CD14-positive monocyte (primary cell): ENCODE measurements around the gene BBLN. TPM values are rescaled to one million over a fixed set of nuclear protein-coding genes. Genes with fewer than 3 reads are reported as not detected.

Experiments used
- DNase-seq, 3 donors: peaks; one replicate each; pipeline ENCODE4 v3.0.0-alpha.2; 2011 to 2022
- H2AFZ ChIP-seq: 2 replicates; pipeline ENCODE4 v1.6.0; 2012; ENCODE audit warnings: mild to moderate bottlenecking, low read depth, low read length, inconsistent platforms; ENCODE audit not compliant: insufficient read depth, poor library complexity, severe bottlenecking
- H3K27ac ChIP-seq, 2 donors: 1 replicate in 1 of 2; 2 replicates in 1 of 2; pipeline ENCODE4 v1.5.1; 2012 to 2013; ENCODE audit warnings: low read length in 2 of 2, control low read depth in 1 of 2, inconsistent platforms in 1 of 2, low read depth in 1 of 2, mild to moderate bottlenecking in 1 of 2
- H3K27me3 ChIP-seq, 2 donors: one replicate each; pipeline versions ENCODE4 v1.6.0 to v1.6.1; 2011 to 2013; ENCODE audit warnings: low read length in 2 of 2; ENCODE audit not compliant: control insufficient read depth in 2 of 2, insufficient read depth in 2 of 2
- H3K36me3 ChIP-seq, 2 donors: replicated peaks in 1 of 2; 1 replicate in 1 of 2; 2 replicates in 1 of 2; pipeline versions ENCODE4 v1.5.1 to v1.6.1; 2012 to 2013; ENCODE audit warnings: low read length in 2 of 2, control low read depth in 1 of 2, inconsistent platforms in 1 of 2, mild to moderate bottlenecking in 1 of 2; ENCODE audit not compliant: insufficient read depth in 2 of 2, control insufficient read depth in 1 of 2
- H3K4me1 ChIP-seq, 2 donors: 1 replicate in 1 of 2; 2 replicates in 1 of 2; pipeline versions ENCODE4 v1.5.1 to v1.6.1; 2012 to 2013; ENCODE audit warnings: low read length in 2 of 2, control low read depth in 1 of 2, inconsistent platforms in 1 of 2, mild to moderate bottlenecking in 1 of 2, moderate library complexity in 1 of 2; ENCODE audit not compliant: insufficient read depth in 2 of 2, control insufficient read depth in 1 of 2
- H3K4me2 ChIP-seq: replicated peaks from 2 replicates; pipeline ENCODE3; 2012; ENCODE audit warnings: low read length, moderate library complexity, mild to moderate bottlenecking; ENCODE audit not compliant: poor library complexity, severe bottlenecking; ENCODE audit errors: extremely low read depth
- H3K4me3 ChIP-seq, 3 experiments: fragments of 200-600 bp in 1 of 3; sonication (generic) in 1 of 3; replicated peaks in 1 of 3; 1 replicate in 2 of 3; 2 replicates in 1 of 3; pipeline ENCODE4 v1.5.1; 2011 to 2013; ENCODE audit warnings: low read length in 3 of 3, mild to moderate bottlenecking in 3 of 3, control low read depth in 2 of 3, low read depth in 2 of 3, inconsistent platforms in 1 of 3, moderate library complexity in 1 of 3
- H3K79me2 ChIP-seq: 2 replicates; pipeline ENCODE4 v1.6.0; 2012; ENCODE audit warnings: mild to moderate bottlenecking, control low read depth, inconsistent platforms, low read length, moderate library complexity; ENCODE audit not compliant: insufficient read depth
- H3K9ac ChIP-seq: 2 replicates; pipeline ENCODE4 v1.6.0; 2017; ENCODE audit warnings: low read length, mild to moderate bottlenecking; ENCODE audit not compliant: insufficient read depth, poor library complexity, severe bottlenecking
- H3K9me3 ChIP-seq, 2 donors: replicated peaks in 1 of 2; 1 replicate in 1 of 2; 2 replicates in 1 of 2; pipeline versions ENCODE4 v1.5.1 to v1.6.1; 2012 to 2013; ENCODE audit warnings: low read length in 2 of 2, control low read depth in 1 of 2; ENCODE audit not compliant: control insufficient read depth in 1 of 2, insufficient read depth in 1 of 2
- H4K20me1 ChIP-seq: 2 replicates; pipeline ENCODE4 v1.6.0; 2012; ENCODE audit warnings: mild to moderate bottlenecking, low read length, control low read depth, moderate library complexity; ENCODE audit not compliant: insufficient read depth
- H3K27ac Mint-ChIP-seq, 7 donors: one replicate each; pipeline ENCODE4 v1.8.0; 2020; ENCODE audit warnings: mild to moderate bottlenecking in 7 of 7, mixed read lengths in 7 of 7, moderate library complexity in 6 of 7, inconsistent platforms in 2 of 7
- H3K27me3 Mint-ChIP-seq, 3 donors: one replicate each; pipeline ENCODE4 v1.8.0; 2021 to 2022; ENCODE audit warnings: low read depth in 3 of 3, mild to moderate bottlenecking in 3 of 3, mixed read lengths in 3 of 3, moderate library complexity in 3 of 3, inconsistent platforms in 1 of 3
- H3K36me3 Mint-ChIP-seq, 2 donors: one replicate each; pipeline ENCODE4 v1.8.0; 2020; ENCODE audit warnings: mixed read lengths in 2 of 2, inconsistent platforms in 1 of 2, mild to moderate bottlenecking in 1 of 2
- H3K4me1 Mint-ChIP-seq: one replicate; pipeline ENCODE4 v1.8.0; 2020; ENCODE audit warnings: mild to moderate bottlenecking, mixed read lengths
- H3K4me3 Mint-ChIP-seq, 2 donors: one replicate each; pipeline ENCODE4 v1.8.0; 2020; ENCODE audit warnings: mild to moderate bottlenecking in 2 of 2, mixed read lengths in 2 of 2, moderate library complexity in 1 of 2
- H3K9me3 Mint-ChIP-seq, 7 donors: one replicate each; pipeline ENCODE4 v1.8.0; 2020 to 2022; ENCODE audit warnings: mixed read lengths in 7 of 7, mild to moderate bottlenecking in 6 of 7, moderate library complexity in 6 of 7, inconsistent platforms in 2 of 7
- WGBS: methylation state at CpG from one replicate; pipeline ENCODE4 v1.1.5; 2013; ENCODE audit warnings: missing lambda C conversion rate; ENCODE audit not compliant: insufficient coverage; 5-methylcytosine and 5-hydroxymethylcytosine counted together
- intact Hi-C, 2 donors: fragments of 100-400 bp; cut with micrococcal nuclease; formaldehyde crosslinking; loops; one replicate each; pipeline versions ENCODE4 v1.15.0 to v1.15.1; 2023
- polyA plus RNA-seq, 3 donors: library from polyadenylated mRNA; depleted of rRNA in 1 of 3; unstranded in 2 of 3; stranded (reverse) in 1 of 3; fragments of 300-500 nt in 2 of 3; fragments of >200 nt in 1 of 3; fragmentation: Illumina TruSeq in 2 of 3; gene quantifications; 1 replicate in 2 of 3; 2 replicates in 1 of 3; pipeline ENCODE4 v1.2.3, GENCODE V29; 2012 to 2021
- TF ChIP-seq, protein P1 (sequence below): fragments of 200-600 bp; IDR thresholded peaks from one replicate; pipeline ENCODE4 v1.8.0; 2022; ENCODE audit warnings: antibody characterized with exemption, mild to moderate bottlenecking

BBLN gene
- polyA plus RNA-seq, 3 donors, result 51.5 to 74.8 (median 54.5) TPM

DNA sequence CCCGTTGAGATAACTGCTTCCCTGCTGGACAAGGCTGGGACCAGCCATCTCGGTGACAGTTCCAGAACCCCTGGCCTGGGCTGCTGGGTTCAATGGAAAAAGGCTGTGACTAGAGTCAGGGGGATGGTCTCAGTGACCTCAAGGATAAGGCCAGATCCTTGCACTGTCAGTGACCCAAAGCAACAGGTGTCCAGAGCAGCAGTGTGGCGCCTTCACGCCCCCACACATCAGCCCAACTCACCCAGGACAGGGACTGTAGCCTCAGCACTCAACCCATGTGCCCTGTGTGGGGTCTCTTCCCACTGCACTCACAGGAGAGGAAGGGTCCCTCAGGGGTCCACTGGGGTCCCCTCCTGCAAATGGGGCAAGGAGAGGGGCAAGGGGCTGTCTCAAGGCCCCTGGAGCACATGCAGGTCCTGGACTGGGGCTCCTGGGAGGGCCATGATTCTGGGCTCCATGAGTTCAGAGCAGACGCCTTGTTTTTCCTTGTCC is 11.5 kb upstream of the BBLN start:
- no peaks in the 10 kb centered on the region for H3K9me3 ChIP-seq
- peaks cover 6 to 7% of the 10 kb centered on the region in 2 donors for H3K4me1 ChIP-seq
- no peak overlapping the region for H2AFZ ChIP-seq
- Mint-ChIP-seq H3K36me3 (no peaks in the 10 kb centered on the region), H3K4me1 (peaks cover 6% of the 10 kb centered on the region), H3K27me3 (peaks cover 0 to 12% (median 3%) of the 10 kb centered on the region in 3 donors), H3K27ac (no peak overlapping the region), H3K4me3 (no peak overlapping the region), H3K9me3 (no peaks in the 10 kb centered on the region)
- H3K4me2 ChIP-seq, result no peak overlapping the region
- H4K20me1 ChIP-seq, result no peaks in the 10 kb centered on the region
- intact Hi-C loops, result no loop called here
- no peaks in the 10 kb centered on the region for H3K79me2 ChIP-seq
- H3K4me3 ChIP-seq, result no peak overlapping the region
- no peaks in the 10 kb centered on the region for H3K27me3 ChIP-seq
- no peak overlapping the region for H3K9ac ChIP-seq
- DNase-seq, result no peak
- H3K36me3 ChIP-seq, result no peaks in the 10 kb centered on the region
- TF ChIP-seq, protein P1, sequence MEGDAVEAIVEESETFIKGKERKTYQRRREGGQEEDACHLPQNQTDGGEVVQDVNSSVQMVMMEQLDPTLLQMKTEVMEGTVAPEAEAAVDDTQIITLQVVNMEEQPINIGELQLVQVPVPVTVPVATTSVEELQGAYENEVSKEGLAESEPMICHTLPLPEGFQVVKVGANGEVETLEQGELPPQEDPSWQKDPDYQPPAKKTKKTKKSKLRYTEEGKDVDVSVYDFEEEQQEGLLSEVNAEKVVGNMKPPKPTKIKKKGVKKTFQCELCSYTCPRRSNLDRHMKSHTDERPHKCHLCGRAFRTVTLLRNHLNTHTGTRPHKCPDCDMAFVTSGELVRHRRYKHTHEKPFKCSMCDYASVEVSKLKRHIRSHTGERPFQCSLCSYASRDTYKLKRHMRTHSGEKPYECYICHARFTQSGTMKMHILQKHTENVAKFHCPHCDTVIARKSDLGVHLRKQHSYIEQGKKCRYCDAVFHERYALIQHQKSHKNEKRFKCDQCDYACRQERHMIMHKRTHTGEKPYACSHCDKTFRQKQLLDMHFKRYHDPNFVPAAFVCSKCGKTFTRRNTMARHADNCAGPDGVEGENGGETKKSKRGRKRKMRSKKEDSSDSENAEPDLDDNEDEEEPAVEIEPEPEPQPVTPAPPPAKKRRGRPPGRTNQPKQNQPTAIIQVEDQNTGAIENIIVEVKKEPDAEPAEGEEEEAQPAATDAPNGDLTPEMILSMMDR, result no peak
- no peak overlapping the region for H3K27ac ChIP-seq
- 100% methylated on average over 4 of the region's 5 CpGs for WGBS

DNA sequence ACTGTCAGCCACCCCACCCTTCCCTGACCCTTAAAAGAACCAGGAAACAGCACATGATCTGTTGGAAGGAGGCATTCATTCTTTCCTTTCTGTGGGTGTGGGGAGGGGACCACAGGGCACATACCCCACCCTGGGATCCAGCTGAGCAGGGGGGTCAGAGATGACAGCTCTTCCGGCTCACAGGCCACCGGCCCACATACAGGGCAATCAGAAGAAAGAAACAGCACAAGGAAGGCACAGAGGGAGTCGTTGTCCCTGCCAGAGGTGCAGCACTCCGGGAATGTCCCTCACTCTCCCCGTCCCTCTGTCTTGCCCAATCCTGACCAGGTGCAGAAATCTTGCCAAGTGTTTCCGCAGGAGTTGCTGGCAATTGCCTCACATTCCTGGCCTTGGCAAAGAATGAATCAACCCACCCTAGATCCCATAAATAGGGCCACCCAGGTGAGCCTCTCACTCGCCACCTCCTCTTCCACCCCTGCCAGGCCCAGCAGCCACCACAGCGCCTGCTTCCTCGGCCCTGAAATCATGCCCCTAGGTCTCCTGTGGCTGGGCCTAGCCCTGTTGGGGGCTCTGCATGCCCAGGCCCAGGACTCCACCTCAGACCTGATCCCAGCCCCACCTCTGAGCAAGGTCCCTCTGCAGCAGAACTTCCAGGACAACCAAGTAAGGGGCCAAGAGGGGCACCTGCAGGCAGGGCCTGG is 10.9 kb upstream of the BBLN start, which contains the start of gene LCN2:
Gene LCN2 (plus strand): TSS at position 453 of the 701 bp plus-strand sequence. CDS start 73 bp downstream, at position 526.
- H3K4me3 ChIP-seq, result no peak within 1 kb of the TSS
- H3K4me2 ChIP-seq, result no peak within 1 kb of the TSS

More for the DNA sequence above, 10.9 kb upstream of the BBLN start, which contains the start of gene LCN2:
- Histone ChIP-seq H3K79me2 (no peaks in the 10 kb centered on the region), H3K27me3 (no peaks in the 10 kb centered on the region), H4K20me1 (no peaks in the 10 kb centered on the region), H3K36me3 (no peaks in the 10 kb centered on the region), H3K27ac (no peak within 1 kb of the TSS), H3K9me3 (no peaks in the 10 kb centered on the region), H2AFZ (no peak within 1 kb of the TSS), H3K4me1 (peaks cover 0 to under 1% of the 10 kb centered on the region in 2 donors), H3K9ac (no peak within 1 kb of the TSS)
- DNase-seq, result no peak
- H3K9me3 Mint-ChIP-seq, result no peaks in the 10 kb centered on the region
- intact Hi-C loops, result no loop called here
- 87% methylated on average over 9 of the region's 9 CpGs for WGBS
- no peaks in the 10 kb centered on the region for H3K36me3 Mint-ChIP-seq
- H3K4me1 Mint-ChIP-seq, result peaks cover 2% of the 10 kb centered on the region
- TF ChIP-seq, protein P1, result no peak
- no peak within 1 kb of the TSS for H3K4me3 Mint-ChIP-seq
- no peak within 1 kb of the TSS for H3K27ac Mint-ChIP-seq
- H3K27me3 Mint-ChIP-seq, result peaks cover 0 to 12% (median 3%) of the 10 kb centered on the region in 3 donors
